Smooth muscle cell of the brain vasculature (primary cell): ENCODE data around the gene TARBP1.
"Not testable (repeated sequence)": the region's sequence is repeated elsewhere in the genome, so short reads cannot be mapped to it uniquely, and the experiment has no call there.

Source experiments
- DNase-seq: peaks from one replicate; pipeline ENCODE4 v3.0.0-alpha.2; 2012; ENCODE audit warnings: low read depth, low spot score

TARBP1 gene

GRCh38 chr1:234440348-234440747, 38.6 kb downstream of the TARBP1 start:
- no peak for DNase-seq

GRCh38 chr1:234438579-234438978, 40.4 kb downstream of the TARBP1 start:
- no peak for DNase-seq

GRCh38 chr1:234437423-234438171, 41.4 kb downstream of the TARBP1 start:
- no peak for DNase-seq

GRCh38 chr1:234435620-234436019, 43.4 kb downstream of the TARBP1 start:
- no peak for DNase-seq

- no peak for DNase-seq
Observed at GRCh38 chr1:234434706-234435105, 44.3 kb downstream of the TARBP1 start.

- DNase-seq, result no peak
Observed at GRCh38 chr1:234433563-234434285, 45.3 kb downstream of the TARBP1 start.

GRCh38 chr1:234431255-234431654, 47.7 kb downstream of the TARBP1 start:
- DNase-seq, result no peak

- DNase-seq, result no peak
Observed at GRCh38 chr1:234430691-234431090, 48.3 kb downstream of the TARBP1 start.

- no peak for DNase-seq
Observed at GRCh38 chr1:234429434-234429806, 49.6 kb downstream of the TARBP1 start.

GRCh38 chr1:234427950-234428646, 50.9 kb downstream of the TARBP1 start:
- DNase-seq, result no peak

GRCh38 chr1:234413990-234414389, 65.0 kb downstream of the TARBP1 start:
- no peak for DNase-seq

GRCh38 chr1:234413485-234413884, 65.5 kb downstream of the TARBP1 start:
- no peak for DNase-seq

GRCh38 chr1:234412830-234413229, 66.1 kb downstream of the TARBP1 start:
- DNase-seq, result no peak

- no peak for DNase-seq
Observed at GRCh38 chr1:234409328-234409727, 69.7 kb downstream of the TARBP1 start.

GRCh38 chr1:234408757-234409156, 70.2 kb downstream of the TARBP1 start:
- DNase-seq, result no peak

- no peak for DNase-seq
Observed at GRCh38 chr1:234406871-234407270, 72.1 kb downstream of the TARBP1 start.

- no peak for DNase-seq
Observed at GRCh38 chr1:234405676-234406075, 73.3 kb downstream of the TARBP1 start.

GRCh38 chr1:234402939-234403338, 76.0 kb downstream of the TARBP1 start:
- no peak for DNase-seq

GRCh38 chr1:234401658-234402057, 77.3 kb downstream of the TARBP1 start:
- DNase-seq, result no peak

- DNase-seq, result no peak
Observed at GRCh38 chr1:234400773-234401172, 78.2 kb downstream of the TARBP1 start.

- not testable (repeated sequence) for DNase-seq
Observed at GRCh38 chr1:234399515-234399914, 79.5 kb downstream of the TARBP1 start.

GRCh38 chr1:234398849-234399381, 80.1 kb downstream of the TARBP1 start:
- no peak for DNase-seq
